HG02678 (cell line): ENCODE data around the gene SH3PXD2B.
"Not testable (repeated sequence)": the region's sequence is repeated elsewhere in the genome, so short reads cannot be mapped to it uniquely, and the experiment has no call there.

ENCODE experiments used
- ATAC-seq: cut with Tn5 transposase; IDR thresholded peaks from one replicate; pipeline ENCODE4 v1.9.1; 2021; ENCODE audit warnings: mild to moderate bottlenecking, moderate library complexity; ENCODE audit not compliant: unreplicated experiment

The SH3PXD2B gene

DNA sequence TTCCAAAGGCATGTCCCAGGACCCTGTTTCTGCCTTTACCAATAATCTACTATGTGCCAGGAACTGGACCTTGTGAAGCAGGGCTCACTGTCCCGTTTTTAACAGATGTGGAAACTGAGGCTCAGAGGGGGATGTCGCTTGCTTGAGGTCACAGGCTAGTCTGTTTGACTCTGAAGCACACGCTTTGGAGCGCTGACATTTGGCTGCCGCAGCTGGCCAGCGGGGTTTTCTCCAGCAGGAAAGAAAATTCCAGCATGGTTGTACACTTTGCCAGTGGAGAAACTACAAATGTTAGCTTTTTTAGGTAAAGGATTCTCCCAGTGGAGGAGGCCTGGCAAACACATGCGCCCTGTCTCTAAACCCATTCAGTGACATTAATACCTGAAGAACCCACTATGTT lies 50.5 kb downstream of the SH3PXD2B start:
- no peak for ATAC-seq

- ATAC-seq, result no peak
Measured at GRCh38 chr5:172403189-172403796, 51.0 kb downstream of the SH3PXD2B start.

DNA sequence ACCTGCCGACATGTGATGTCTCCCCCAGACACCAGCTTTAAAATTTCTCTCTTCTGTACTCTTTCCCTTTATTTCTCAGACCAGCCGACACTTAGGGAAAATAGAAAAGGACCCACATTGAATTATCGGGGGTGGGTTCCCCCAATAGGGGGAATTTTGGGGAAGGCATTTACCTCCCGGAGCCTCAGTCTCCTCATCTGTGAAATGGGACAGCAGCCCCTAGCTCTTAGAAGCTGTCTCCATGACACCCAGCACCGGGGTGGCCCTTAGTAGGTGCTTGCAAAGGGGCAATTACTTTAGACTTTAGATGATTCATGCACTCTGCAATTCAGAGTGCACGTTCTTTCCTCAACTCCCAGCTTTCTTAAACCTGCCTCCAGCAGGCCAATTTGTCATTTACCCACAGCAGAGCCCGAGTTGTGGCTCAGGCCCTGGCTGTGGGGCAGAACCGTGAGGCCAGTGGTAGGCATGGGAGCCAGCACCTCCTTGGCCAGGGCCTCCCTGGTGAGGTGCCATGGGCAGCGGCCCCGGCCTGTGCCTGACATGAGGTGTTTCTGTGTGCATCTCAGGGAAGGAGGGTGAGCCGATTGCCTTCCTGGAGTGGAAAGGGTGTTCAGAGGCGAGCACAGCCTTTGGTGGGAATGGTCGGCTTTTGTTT lies 51.7 kb downstream of the SH3PXD2B start:
- ATAC-seq, result no peak

DNA sequence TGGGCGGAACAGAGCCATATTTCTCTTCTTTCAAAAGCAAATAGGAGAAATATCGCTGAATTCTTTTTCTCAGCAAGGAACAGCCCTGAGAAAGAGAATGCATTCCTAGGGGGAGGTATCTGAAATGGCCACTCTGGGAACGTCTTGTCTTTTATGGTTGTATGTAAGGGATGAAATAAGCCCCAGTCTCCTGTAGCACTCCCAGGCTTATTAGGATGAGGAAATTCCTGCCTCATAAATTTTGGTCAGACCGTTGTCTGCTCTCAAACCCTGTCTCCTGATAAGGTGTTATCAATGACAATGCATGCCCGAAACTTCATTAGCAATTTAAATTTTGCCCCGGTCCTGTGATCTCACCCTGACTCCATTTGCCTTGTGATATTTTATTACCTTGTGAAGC lies 52.3 kb downstream of the SH3PXD2B start:
- not testable (repeated sequence) for ATAC-seq

DNA sequence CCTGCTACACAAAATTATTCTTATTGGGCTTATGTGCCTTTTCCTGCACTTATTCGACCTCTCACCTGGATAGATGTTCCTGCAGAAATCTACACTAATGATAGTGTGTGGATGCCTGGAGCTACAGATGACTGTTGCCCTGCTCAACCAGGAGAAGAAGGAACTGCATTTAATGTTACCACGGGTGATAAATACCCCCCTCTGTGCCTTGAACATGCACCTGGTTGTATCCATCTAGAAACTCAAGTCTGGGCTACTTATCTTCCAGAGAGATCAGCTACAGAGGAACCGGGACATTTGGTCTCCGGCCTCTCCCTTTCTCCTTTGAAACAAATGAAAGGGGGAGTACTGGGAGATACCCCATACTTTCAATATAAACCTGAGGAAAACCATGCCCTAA lies 54.5 kb downstream of the SH3PXD2B start:
- no peak for ATAC-seq

- no peak for ATAC-seq
Measured at GRCh38 chr5:172399336-172399735, 55.0 kb downstream of the SH3PXD2B start.

- ATAC-seq, result not testable (repeated sequence)
Measured at GRCh38 chr5:172398645-172399044, 55.7 kb downstream of the SH3PXD2B start.

DNA sequence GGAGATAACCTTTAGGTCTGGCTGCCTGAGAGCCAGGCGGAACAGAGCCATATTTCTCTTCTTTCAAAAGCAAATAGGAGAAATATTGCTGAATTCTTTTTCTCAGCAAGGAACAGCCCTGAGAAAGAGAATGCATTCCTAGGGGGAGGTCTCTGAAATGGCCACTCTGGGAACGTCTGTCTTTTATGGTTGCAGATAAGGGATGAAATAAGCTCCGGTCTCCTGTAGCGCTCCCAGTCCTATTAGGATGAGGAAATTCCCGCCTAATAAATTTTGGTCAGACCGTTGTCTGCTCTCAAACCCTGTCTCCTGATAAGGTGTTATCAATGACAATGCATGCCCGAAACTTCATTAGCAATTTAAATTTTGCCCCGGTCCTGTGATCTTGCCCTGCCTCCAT lies 57.3 kb downstream of the SH3PXD2B start:
- ATAC-seq, result not testable (repeated sequence)

GRCh38 chr5:172396220-172396619 lies 58.1 kb downstream of the SH3PXD2B start:
- no peak for ATAC-seq

DNA sequence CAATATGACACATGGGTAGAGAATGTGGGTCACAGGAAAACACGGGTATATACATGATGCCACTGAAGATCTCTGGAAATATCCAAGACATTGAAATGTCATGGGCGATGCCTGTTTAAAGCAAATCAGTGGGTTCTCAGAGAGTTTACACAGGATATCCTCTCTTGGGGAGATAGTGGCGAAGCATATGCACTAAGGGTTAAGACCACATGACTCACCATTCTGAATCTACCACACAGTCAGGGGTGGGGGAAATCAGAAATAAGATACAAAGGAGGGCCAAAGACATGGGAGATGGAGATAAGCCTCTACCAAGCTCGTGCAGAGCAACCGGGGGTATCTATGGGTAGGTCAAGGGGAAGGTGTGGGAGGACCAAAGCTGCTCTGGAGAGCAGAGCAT lies 58.8 kb downstream of the SH3PXD2B start:
- ATAC-seq, result no peak

- no peak for ATAC-seq
Measured at GRCh38 chr5:172389578-172390112, 64.7 kb downstream of the SH3PXD2B start.

GRCh38 chr5:172388246-172388733 lies 66.0 kb downstream of the SH3PXD2B start:
- no peak for ATAC-seq

DNA sequence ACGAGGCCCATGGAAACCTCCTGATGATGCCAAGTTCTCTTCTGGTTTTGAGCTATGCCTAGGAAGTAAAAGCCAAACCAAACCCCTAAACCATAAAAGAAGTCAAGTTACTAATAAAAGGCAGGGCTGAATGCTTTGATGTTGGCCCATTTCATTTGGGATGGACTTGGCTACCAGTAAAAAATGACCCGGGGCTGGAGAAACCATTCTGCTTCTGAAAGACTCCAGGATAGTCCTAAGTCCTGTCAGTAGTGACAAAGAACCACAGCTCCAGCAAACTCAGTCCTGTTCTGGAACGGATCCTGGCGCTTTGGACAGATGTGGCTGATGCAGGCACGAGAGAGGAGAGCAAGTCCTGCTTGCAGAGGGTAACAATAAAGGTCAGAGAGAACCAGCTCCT lies 68.6 kb downstream of the SH3PXD2B start:
- no peak for ATAC-seq

GRCh38 chr5:172385010-172385563 lies 69.2 kb downstream of the SH3PXD2B start:
- no peak for ATAC-seq

DNA sequence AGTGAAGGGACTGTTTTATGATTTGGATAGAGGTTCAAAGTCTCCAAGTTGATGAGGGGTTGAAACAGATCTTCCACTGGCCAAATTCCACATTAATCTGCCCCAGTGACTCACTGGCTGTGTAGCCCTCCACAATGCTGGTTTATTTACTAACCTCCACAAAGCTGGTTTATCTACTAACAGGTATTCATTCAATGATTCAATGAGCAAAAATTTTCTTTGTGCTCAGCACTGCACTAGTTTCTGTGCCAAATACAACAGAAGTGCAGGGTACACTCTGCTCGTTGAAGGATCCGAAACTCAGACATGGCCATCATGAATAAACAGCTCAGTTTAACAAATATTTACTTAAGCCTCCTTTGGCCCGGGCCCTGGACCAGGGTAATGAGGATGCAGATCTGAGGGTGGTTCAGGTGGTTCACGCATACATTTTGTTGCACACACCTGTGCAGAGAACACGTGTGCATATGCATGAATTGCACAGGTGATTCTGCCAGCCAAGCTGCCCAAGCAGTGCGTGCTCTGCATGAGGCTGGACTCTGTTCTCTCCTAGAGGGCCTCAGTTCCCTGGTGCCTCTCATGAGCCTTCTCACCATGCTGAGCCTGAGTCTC lies 71.0 kb downstream of the SH3PXD2B start:
- ATAC-seq, result no peak

DNA sequence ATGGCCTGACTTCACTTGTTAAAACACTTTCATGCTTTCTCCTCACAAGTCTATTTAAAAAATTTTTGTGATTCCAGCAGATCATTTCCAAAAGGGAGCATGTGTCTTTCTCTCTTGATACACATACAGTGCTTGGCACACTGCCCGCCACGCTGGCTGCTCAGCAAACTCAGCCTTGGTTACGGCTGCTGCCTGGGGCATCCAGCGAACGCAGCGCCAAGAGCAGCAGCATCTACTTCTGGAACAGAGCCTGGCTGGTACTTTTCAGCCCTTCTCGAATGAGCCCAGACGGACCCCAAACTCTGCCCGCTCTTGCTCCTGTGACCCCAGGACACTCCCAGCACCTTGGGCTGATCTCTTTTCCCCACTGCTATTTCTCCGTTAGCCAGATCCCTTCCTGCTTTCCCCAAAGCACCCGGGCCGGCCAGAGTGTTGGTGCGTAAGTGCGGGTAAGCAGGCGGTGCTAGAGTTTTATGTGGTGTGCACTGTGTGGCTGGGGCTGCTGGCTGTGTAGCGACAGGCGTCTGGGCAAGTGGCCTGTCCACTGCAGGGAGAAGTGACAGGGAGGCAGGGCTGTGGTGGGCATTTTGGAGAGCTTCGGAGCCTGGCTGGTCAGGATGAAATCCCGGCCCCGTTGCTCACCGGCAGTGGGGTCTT lies 73.2 kb downstream of the SH3PXD2B start:
- ATAC-seq, result no peak

DNA sequence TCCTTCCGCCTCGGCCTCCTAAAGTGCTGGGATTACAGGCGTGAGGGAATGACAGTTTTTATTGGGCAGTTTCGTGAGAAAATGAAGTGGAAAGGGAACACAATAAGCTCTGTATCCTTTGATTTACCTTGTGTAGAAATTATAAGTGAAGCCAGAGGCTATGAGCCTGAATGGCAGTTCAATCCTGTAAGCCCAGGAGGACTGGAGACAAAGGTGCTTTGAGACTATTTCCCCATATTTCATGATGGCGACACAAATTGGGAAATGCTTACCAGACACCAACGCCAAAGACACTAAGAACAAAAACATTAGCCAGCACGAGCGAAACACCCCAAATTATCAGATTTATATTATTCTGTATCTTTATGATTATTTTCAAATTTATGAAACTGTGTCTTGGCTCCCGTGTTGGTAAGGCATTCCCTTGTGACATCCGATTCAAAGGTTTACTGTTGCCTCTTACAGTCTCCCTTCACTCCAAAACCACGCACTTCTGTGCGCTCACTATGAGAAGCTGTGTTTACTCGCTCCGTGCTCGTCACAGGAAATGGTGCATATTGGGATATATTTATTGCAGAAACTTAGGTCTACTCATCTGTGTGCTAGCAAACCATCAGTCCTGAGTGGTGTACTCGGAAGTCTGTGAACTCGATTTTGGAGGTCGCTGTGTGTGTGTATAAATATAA lies 73.9 kb downstream of the SH3PXD2B start:
- no peak for ATAC-seq

GRCh38 chr5:172379481-172379880 lies 74.8 kb downstream of the SH3PXD2B start:
- ATAC-seq, result no peak

GRCh38 chr5:172377856-172378255 lies 76.5 kb downstream of the SH3PXD2B start:
- ATAC-seq, result no peak

DNA sequence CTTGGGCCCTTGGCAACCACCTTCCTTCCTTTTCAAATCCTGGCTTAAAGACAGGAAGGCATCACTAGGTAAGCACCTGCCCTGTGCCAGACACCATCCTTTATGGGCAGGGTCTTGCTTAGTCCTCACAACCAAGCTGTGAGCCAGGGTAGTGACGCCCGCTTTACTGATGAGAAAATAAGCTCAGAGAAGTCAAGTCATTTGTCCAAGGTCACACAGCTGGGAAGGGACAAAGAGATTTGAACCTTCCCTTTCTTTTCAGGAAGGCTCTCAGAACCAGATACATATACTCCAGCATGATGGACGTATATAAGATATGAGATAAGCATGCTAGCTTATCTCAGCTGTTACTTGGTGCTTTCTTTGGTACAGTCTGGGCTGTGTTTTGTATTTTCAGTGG lies 76.9 kb downstream of the SH3PXD2B start:
- ATAC-seq, result no peak

- ATAC-seq, result no peak
Measured at GRCh38 chr5:172374783-172375182, 79.5 kb downstream of the SH3PXD2B start.
